22Rv1 (cell line): Measurements from ENCODE around the gene MAD1L1.

Source experiments
- H3K27ac ChIP-seq: fragments of 450-650 bp; 2 replicates; pipeline ENCODE4 v1.5.1; 2017
- ZFX ChIP-seq: fragments of 450-650 bp; IDR thresholded peaks from 2 replicates; pipeline ENCODE4 v1.6.1; 2017; ENCODE audit warnings: antibody characterized with exemption, borderline replicate concordance
- TF ChIP-seq, protein P1 (sequence below): fragments of 450-650 bp; IDR thresholded peaks from 2 replicates; pipeline ENCODE4 v1.5.1; 2017; ENCODE audit warnings: mild to moderate bottlenecking

Gene MAD1L1

DNA sequence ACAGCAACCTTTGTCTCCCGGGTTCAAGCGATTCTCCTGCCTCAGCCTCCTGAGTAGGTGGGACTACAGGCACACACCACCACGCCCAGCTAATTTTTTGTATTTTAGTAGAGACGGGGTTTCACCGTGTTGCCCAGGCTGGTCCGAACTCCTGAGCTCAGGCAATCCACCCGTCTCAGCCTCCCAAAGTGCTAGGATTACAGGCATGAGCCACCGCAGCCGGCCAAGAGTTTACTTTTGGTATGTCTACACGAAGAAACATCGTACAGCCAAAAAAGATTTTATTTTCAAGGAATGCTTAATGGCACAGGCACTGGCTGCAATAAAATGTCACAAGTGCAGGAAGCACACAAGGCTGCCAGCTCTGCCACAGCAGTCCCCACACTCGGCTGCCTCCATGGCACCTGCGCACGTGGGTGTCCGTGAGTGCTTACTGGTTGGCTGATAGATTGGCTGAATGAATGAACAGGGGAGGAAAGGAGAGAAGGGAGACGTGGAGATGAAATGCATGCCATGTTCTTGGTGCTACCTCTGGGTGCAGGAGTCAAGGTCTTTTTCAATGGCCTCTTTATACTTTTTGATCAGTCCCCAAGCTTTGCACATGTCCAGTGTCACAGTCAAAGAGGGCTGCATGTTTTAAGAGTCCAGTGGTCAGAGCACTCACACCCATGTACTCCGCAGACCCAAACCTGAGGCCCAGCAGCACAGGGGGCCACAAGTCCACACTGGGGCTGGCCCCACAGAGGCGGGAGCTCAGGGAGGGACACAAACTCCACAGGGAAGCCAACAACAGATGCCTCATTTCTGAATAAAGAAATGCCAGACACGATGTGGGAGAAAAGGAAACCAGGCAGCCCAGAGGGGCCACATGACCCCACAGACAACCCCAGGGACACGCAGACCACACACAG lies 198.2 kb downstream of the MAD1L1 start:
- TF ChIP-seq, protein P1, sequence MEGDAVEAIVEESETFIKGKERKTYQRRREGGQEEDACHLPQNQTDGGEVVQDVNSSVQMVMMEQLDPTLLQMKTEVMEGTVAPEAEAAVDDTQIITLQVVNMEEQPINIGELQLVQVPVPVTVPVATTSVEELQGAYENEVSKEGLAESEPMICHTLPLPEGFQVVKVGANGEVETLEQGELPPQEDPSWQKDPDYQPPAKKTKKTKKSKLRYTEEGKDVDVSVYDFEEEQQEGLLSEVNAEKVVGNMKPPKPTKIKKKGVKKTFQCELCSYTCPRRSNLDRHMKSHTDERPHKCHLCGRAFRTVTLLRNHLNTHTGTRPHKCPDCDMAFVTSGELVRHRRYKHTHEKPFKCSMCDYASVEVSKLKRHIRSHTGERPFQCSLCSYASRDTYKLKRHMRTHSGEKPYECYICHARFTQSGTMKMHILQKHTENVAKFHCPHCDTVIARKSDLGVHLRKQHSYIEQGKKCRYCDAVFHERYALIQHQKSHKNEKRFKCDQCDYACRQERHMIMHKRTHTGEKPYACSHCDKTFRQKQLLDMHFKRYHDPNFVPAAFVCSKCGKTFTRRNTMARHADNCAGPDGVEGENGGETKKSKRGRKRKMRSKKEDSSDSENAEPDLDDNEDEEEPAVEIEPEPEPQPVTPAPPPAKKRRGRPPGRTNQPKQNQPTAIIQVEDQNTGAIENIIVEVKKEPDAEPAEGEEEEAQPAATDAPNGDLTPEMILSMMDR: no peak
- TF ChIP-seq ZFX: no peak

DNA sequence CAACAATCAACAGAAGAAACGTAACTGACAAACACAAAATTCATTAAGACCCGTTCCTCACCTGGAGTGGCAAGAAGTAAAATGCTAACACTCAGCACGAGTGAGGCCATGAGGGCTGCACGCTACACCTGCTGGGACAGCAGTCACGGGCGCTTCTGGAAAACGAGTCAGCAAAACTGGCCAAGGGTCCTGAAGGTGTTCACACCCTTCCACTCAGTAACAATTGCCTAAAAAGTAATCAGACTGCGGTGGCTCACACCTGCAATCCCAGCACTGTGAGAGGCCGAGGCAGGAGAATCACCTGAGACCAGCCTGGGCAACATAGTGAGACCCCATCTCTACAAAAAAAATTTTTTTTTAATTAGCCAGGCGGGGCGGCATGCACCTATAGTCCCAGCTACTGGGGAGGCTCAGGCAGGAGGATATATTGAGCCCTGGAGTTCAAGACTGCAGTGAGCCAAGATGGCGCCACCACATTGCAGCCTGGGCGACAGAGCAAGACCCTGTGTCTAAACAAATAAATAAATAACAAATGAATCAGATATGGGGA lies 199.1 kb downstream of the MAD1L1 start:
- no peak for TF ChIP-seq ZFX
- TF ChIP-seq, protein P1: no peak
- no peak overlapping the region for H3K27ac ChIP-seq

More for the DNA sequence above, 198.2 kb downstream of the MAD1L1 start:
- no peak overlapping the region for H3K27ac ChIP-seq

DNA sequence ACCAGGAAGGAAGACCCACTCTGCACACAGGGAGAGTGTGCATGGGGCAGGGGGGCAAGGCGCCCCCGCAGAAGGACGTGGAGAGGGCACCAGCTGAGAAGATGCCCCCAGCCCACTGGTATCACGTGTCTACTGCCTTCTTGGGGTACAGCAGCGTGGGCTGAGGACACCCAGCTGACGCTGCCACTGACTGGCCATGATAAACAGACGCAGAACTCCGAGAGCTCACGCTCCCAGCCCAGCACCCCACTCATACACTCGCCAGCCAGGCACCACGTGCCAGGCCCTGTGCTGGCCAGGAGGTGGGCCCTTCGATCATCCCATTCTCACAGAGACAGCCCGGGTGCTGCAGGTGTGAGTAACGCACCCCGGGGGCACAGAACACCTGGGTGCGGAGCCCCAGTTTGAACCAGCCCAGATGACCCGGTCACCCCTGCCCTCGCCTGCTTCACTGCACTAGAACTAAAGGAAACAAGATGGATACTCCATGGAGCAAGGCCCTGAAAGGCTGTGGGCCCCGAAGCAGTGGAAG lies 199.8 kb downstream of the MAD1L1 start:
- TF ChIP-seq ZFX: no peak
- TF ChIP-seq, protein P1: no peak

DNA sequence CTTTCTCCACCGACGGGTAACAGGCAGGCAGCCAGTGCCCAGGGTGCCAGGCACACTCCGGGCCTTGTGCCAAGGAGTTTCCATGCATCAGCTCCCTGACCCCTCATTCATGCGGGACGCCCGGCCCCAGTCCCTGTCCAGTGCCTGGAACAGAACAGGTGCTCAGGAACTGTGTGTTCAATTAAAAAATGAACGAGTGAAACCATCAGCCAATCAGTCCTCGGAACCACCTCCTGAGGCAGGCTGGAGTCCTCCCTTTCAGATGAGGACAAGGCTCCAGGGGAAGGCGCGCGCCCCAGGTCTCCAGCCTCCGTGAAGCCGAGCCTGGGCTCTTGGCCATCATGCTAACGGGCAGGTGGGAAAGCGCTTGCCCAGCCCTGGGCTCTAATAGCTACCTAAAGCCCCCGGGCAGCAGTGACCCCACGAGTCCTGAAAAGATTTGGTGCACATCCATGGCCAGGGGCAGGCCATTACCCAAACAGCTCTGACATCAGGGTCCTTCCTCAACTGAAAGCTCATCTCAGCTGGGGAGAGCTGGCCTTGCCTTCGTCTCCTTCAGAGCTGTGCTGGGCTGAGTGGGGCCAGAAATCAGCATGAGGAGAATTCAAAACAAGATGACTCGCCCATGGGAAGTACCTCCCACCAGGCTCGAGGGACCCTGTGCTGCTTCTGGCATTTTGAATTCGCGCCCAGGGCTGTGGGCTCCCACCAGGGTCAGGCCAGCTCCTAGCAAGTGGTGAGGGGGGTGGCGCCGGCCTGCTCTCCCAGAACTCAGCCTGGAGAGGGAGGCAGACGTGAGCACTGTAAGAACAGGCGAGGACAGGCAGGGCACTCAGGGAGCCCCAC lies 200.5 kb downstream of the MAD1L1 start:
- TF ChIP-seq, protein P1: no peak
- no peak for TF ChIP-seq ZFX
- H3K27ac ChIP-seq: no peak overlapping the region

More for the DNA sequence above, 199.8 kb downstream of the MAD1L1 start:
- no peak overlapping the region for H3K27ac ChIP-seq

DNA sequence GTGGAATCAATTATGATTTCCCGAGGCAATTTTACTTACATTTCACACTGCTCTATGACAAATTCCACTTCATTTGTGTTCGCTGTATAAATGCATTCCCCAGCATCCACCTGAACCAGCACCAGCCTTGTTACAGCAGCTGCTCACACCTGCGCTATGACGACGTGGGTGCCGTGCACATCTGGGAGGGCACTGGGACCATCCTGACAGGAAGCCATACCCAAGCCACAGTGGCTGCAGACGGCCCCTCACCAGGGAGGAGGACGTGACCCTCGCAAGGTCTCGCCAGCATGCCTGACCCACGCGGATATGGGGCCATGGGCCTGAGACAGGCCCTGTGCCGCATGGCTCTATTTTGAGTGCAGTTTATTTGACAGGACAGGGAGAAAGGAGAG lies 201.3 kb downstream of the MAD1L1 start:
- TF ChIP-seq ZFX: no peak
- H3K27ac ChIP-seq: no peak overlapping the region

DNA sequence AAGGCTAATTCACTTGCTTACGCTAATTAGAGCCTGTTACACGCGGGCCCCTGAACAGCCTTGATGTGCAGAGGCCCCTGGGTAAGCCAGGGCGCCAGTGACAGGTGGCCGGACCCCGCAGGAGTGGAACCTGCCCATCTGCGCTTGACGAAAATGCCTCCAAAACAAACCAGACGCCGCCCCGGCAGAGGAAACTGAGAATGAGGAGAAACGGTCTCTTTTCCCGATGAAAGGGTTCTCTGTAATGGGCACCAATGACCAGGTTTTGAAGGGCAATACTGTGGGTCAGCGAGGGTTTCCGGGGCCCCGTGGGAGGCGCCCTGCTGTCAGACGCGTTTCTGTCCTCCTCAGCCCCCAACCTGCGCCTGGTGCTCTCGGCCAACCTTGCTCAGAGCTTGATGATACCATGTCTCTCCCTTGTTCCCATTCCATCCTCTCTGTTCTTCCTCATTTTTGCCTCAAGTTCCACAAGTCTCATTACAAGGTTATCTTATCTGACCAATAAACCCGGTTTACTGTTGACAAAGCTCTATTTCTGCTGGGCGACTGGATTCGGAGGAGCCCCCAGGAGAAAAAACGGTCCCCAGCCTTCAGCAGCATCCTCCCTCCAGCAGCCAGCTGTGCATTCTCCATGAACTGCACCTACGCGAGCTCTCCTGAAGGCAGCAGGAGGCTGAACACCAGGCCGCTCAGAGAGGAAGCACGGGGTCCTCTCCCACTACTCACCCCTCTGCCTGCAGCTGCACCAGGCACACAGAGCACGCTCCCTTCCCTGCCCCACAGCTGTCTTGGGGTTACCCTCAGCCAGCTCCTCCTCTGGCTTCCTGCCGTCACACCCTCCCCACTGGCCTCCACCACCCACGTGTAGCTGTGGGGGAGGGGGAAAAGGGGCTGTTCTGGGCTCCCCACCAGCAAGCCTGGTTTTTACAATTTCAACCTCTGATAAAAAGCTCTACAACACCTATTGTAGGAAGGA lies 202.0 kb downstream of the MAD1L1 start:
- TF ChIP-seq ZFX: no peak
- TF ChIP-seq, protein P1: no peak
- no peak overlapping the region for H3K27ac ChIP-seq

DNA sequence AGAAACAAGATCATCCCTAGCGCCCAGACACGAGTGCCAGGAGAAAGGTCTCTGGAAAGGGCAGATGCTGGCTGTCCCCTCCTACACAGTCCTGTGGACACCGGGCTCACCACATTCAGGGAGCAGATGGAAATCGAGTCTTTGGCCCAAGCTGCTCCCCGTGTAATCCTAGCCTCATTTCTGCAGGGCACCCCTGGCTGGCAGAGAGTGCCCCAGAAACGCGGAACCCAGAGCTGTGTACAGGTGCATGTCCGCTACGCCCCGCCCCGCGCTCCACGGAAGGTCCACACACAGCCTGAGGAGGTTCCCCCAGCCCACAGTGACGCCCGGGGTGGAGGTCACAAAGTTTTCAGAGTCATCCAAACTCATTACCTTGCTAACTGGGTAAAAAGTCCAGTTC lies 202.8 kb downstream of the MAD1L1 start:
- TF ChIP-seq, protein P1: no peak
- no peak for TF ChIP-seq ZFX
- H3K27ac ChIP-seq: no peak overlapping the region
